ENCODE measurements around the gene SDCCAG8.

The SDCCAG8 gene

GRCh38 chr1:243489681-243490546 lies 234.1 kb downstream of the SDCCAG8 start:
- DNase-seq = no peak

- no peak for DNase-seq
Measured at GRCh38 chr1:243490748-243491686, 235.2 kb downstream of the SDCCAG8 start.

GRCh38 chr1:243493156-243494129 lies 237.6 kb downstream of the SDCCAG8 start:
- DNase-seq = no peak

- no peak for DNase-seq
Measured at GRCh38 chr1:243494741-243495431, 239.0 kb downstream of the SDCCAG8 start.

GRCh38 chr1:243495442-243496186 lies 239.8 kb downstream of the SDCCAG8 start:
- no peak for DNase-seq

GRCh38 chr1:243496187-243496646 lies 240.4 kb downstream of the SDCCAG8 start:
- DNase-seq = no peak

GRCh38 chr1:243496806-243497205 lies 241.0 kb downstream of the SDCCAG8 start:
- no peak for DNase-seq

GRCh38 chr1:243497939-243498681 lies 242.3 kb downstream of the SDCCAG8 start:
- DNase-seq = no peak

GRCh38 chr1:243499248-243499647 lies 243.4 kb downstream of the SDCCAG8 start:
- no peak for DNase-seq

- no peak for DNase-seq
Measured at GRCh38 chr1:243499711-243500110, 243.9 kb downstream of the SDCCAG8 start.

- DNase-seq = no peak
Measured at GRCh38 chr1:243500512-243500911, 244.7 kb downstream of the SDCCAG8 start.

- no peak for DNase-seq
Measured at GRCh38 chr1:243501002-243501401, 245.2 kb downstream of the SDCCAG8 start.

- DNase-seq = no peak
Measured at GRCh38 chr1:243503155-243503554, 247.3 kb downstream of the SDCCAG8 start.

GRCh38 chr1:243505986-243506689 lies 250.3 kb downstream of the SDCCAG8 start:
- DNase-seq = no peak

GRCh38 chr1:243507001-243507671 lies 251.3 kb downstream of the SDCCAG8 start:
- no peak for DNase-seq

- no peak for DNase-seq
Measured at GRCh38 chr1:243507672-243508302, 251.9 kb downstream of the SDCCAG8 start.

GRCh38 chr1:243508303-243508713 lies 252.5 kb downstream of the SDCCAG8 start:
- no peak for DNase-seq

- DNase-seq = no peak
Measured at GRCh38 chr1:243508943-243509342, 253.1 kb downstream of the SDCCAG8 start.
